ENCODE measurements around the gene GJA1.

GJA1 gene

DNA sequence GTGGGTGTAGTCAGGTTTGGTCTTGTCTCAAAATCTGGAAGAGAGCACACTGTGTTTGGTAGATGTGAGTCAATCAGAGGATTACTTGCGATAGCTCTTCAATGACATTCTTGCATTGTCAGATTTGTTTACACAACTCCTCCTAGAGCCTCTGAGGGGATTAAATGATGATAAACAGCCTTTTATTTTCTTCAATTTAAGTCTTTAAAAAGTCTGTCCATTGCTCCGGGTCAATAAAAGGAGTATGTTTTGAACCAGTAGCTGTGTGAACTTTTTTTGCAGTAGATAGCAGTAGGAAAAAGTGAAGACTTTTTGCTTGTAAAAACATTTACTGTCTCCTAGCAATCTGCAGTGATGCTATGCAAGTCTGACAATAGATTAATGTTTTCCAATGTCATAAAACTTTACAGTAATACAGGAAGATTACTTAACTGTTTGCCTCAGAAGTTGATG, 49.9 kb downstream of the GJA1 start:
- no peak for DNase-seq (ENCODE audit: low spot score)

DNA sequence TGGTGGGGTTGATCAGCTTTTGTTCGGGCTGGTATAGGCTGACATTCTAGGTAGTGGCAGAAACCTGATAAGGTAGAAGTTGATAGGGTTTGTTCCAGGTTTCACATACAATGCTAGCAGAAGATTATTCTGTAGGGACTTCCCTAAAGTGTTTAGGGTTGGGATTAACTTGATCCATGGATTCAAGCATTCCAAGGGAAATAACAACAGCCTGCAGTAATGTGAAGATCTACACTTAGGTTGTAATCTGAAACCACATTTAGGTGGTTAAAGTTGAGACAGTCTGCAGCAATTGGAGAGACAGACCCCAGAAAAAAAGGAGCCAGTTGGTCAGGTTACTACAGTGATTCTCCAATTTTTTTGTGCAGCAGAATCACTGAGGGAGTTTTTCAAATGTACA, 56.1 kb downstream of the GJA1 start:
- no peak for DNase-seq (ENCODE audit: low spot score)

DNA sequence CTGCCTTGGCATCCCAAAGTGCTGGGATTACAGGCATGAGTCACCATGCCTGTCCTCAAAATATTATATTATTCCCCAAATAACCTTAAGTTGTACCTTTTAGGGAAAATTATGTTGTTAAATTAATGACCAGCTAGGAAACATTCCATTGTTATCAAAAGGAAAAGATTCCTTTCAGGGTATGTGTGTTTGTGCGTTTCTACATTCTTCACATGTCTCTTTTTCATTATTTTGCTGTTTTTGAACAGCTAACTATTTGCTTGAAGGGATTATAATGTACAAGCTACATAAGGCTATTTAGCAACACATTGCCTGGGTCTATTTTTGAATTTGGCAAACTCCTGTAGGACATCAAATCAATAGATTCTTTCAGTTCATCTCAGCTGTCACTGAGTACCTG, 57.1 kb downstream of the GJA1 start:
- no peak for DNase-seq (ENCODE audit: low spot score)

DNA sequence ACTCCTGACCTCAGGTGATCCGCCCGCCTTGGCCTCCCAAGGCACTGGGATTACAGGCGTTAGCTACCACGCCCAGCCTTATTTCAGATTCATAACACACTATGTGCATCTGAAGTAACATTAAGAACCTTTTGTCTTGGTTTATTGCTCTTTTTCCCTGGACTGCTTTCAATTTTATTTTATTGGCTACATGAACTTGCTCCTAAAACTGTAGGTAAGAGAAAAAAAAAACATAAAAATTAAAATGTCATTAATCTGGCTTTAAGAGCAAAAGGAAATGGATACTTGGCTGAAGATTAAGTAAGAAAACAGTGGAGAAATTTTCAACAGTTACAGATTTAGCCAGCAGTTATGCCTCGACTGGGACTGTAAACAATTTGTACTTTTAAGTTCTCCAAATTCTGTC, 62.5 kb downstream of the GJA1 start:
- no peak for DNase-seq (ENCODE audit: low spot score)

DNA sequence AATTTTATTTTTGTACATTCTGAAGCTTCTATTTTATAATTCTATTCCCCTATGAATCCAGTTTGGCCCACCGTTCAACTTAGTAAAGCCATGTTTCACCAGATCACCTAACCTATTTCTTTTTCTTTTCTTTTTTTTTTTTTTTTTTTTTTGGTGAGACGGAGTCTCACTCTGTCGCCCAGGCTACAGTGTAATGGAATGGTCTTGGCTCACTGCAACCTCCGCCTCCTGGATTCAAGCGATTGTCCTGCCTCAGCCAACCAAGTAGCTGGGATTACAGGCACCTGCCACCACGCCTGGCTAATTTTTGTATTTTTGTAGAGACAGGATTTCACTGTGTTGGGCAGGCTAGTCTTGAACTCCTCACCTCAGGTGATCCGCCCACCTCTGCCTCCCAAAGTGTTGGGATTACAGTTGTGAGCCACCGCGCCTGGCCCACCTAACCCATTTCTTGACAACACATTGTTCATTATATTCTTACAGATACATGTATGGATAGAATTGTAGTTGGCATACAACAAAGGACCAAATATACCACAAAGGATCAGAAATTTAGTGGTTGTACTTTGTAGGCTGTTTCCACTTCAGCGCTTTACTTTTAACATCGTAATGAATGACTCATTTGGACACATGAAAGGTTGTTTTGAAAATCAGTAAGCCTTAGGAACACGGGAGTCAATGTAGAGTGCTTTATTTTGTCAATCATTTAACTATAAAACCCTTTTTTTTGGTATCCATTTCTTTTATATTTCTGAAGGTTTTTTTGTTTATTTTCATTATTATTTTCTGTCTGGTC, 63.2 kb downstream of the GJA1 start:
- no peak for DNase-seq (ENCODE audit: low spot score)
